Activated CD4-positive, alpha-beta T cell treated with anti-CD3 and anti-CD28 coated beads, Interleukin-2, Interleukin-4, amounts not matched to agents 100 ng/mL and 50 ng/mL, durations not matched to agents 16 hours and 8 hours (primary cell): ENCODE results near the gene MPST.
A peak's percentile ranks its signal among the peaks of the same experiment; 100 is the strongest.

ENCODE experiments used
- DNase-seq: peaks from one replicate; pipeline ENCODE4 v3.0.0-alpha.2; 2020; ENCODE audit warnings: low spot score

MPST gene

DNA sequence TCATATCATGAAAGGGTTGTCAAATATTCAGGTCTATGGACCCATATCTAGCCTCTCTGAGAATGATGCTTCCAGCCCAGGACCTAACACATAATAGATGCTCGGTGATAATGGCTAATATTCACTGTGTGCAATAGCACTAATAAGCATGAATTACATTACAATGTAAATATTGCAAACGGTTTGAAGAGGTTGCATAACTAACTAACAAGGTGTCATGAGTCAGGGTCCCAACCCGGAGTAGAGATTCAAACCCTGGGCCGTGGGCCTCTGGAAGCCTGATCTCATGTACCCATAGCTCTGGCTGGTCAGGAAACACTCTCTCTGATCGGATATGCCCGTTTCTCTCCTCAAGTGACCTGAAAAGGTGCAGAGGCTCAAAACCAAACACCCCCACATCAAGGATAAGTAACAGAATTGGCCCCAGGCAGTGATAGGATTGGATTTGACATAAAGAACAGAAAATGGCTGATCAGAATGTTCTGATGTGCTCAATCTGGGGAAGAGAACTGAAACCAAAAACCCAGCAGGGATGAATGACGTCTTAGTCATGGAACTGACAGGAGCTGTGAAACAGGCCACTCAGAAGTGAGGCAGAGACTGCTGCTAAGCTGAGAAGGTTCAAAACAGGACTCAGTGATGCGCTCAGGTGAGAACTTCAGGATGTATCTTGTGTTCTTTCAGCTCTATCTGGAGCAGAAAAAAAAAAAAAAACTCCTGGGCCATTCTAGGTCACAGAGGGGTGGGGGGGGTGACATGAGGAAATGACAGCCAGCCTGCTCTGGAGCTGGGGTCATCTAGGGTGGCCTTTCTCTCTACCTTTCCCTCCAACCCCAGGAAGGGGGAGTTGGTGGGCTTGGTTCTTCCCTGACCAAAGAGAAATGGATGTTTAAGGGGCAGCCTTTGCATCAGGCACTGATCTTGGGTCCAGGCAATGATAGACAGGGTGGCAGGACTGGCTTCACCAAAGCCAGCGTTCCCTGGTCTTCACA is 25.4 kb downstream of the MPST start:
- DNase-seq, result no peak

DNA sequence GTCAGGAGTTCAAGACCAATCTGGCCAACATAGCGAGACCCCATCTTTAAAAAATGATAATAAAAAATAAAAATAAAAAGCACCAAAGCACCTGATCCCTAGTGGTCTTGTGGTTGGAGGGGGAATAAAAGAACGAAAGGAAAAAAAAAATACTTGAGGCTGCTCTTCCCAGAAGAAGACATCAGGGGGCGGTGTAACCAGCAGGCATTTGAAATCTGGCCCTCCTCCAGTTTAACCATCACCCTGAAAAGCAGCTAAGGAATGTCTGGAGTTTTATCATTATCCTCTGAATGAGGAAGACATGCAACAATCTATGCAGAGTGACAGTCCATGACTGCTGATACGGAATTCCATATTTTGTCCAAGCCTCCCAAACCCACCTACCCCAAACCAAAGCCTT is 26.4 kb downstream of the MPST start:
- no peak for DNase-seq

DNA sequence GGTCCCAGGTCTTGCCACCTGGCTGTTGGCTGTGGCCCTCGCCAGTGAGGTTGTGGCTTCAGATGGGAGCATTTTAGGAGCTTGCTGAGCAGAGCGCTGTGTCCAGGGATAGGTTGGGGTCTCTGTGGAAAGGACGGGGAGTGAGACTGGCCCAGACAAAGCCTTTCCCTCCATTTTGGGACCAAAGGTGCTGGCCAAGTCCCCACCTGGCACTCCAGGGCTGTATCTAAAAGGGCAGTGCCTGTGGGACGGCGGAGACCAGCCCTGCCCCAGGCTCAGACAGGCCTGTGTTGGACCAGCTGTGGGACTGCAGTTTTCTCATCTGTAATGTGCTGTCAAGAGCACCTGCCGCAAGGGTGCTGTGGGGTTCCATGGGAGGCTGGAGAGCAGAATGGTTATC is 27.0 kb downstream of the MPST start:
- no peak for DNase-seq

DNA sequence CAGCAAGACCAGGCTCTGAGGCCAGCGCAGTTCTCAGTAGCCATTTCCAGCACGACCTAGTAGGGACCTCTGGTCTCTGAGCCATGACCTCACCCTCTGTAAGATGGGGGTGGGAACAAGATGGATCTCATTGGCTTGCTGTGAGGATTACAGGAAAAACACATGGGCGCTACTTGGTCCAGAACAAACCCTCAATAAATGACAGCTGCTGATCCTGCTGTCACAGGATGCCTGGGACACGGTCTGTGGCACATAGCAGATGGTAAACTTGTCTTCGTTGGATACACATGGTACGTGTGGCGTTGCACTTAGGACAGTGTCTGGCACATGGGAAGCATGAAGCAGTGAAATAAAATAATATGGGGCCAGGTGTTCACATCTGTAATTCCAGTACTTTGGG is 27.5 kb downstream of the MPST start:
- no peak for DNase-seq

DNA sequence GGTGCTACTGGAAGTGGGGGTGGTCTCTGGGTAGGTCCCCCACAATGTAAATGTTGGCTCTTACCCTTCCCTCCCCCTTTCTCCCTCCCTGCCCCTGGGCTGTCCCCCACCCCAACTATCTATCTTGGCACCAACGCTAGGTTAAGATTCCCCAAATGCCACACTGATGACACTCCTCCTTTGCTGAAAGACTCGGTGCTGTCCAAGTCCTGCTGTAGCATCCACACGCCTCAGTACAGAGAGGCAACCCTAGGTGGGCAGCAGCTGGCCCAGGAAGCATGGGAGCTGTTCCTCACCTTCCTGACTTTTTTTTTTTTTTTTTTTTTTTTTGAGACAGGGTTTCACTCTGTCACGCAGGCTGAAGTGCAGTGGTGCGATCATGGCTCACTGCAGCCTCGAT is 28.6 kb downstream of the MPST start:
- no peak for DNase-seq

DNA sequence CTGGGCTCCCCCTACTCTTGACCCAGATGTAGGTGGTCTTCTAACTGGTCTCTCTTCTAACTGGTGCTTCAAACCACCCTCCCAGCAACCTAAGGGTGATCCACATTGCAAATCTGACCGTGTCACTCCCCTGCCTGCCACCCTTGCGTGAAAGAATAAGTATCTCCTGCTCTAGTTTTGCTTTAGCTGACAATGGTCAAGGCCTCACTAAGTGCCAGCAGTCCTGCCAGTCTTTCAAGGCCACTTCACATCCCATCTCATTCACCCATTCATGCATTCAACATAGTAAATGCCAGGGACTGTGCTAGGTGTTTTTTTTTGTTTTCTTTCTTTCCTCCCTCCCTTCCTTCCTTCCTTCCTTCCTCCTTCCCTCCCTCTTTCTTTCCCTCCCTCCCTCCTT is 29.7 kb downstream of the MPST start:
- no peak for DNase-seq

DNA sequence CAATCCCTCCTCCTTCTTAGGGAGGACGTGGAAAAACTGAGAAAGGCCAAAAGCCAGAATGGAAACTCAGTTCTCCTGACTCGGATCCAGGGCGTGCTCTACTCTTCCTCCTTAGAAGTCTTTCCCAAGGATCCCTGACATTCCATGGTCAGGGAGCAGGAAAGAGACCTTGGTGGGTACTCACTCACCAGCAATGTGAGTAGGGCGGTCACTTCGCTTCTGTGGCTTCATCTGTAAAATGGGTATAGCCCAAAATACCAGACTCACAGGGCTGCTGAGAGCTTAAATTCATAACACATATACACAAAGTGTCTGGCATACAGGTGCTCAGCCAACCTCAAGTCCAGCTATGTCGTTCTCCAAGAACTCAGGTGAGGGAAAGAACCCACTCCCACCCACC is 31.4 kb downstream of the MPST start:
- no peak for DNase-seq

DNA sequence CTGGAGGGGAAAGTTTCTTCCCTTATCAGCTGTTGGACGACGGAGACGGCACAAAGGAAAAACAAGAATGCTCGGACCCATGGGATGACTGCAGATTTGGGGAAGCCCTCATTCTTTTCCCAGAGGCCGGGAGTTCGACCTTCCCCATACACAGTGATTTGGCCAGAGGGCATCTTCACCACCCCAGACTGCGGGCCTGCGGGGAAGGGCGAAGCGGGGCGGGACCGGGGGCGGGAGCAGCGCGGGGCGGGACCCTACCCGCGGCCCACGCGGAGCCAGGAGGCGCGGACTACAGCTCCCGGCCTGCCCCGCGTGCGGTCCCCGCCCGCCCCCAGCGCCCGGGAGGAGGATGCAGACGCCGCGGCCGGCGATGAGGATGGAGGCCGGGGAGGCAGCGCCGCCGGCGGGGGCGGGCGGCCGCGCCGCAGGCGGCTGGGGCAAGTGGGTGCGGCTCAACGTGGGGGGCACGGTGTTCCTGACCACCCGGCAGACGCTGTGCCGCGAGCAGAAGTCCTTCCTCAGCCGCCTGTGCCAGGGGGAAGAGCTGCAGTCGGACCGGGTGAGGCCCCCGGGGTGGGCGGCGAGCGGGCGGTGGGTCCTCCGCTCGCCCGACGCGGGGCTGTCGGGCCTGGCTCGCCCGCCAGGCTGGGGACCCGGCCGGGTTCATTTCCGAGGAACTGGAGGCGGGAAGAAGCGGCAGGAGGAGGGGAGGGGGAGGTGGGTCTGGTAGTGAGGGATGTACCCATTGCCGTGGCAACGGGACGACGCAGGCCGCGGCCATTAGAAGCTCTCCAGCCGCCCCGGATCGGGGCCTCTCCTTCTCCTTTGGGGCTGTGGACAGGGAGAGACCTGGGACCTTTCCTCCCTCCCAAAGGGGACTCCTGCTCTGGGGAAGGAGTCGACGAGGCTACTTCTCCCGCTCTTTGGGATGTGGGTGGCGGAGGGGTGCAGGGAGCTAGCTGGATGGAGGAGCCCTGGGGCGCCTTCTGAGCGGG is 32.1 kb downstream of the MPST start, which contains the start of gene KCTD17:
Gene KCTD17, plus strand, starts transcription at position 352 of the 995 bp plus-strand sequence. Its CDS starts 19 bp downstream, at position 371.
- DNase-seq, result peak; percentile 79

DNA sequence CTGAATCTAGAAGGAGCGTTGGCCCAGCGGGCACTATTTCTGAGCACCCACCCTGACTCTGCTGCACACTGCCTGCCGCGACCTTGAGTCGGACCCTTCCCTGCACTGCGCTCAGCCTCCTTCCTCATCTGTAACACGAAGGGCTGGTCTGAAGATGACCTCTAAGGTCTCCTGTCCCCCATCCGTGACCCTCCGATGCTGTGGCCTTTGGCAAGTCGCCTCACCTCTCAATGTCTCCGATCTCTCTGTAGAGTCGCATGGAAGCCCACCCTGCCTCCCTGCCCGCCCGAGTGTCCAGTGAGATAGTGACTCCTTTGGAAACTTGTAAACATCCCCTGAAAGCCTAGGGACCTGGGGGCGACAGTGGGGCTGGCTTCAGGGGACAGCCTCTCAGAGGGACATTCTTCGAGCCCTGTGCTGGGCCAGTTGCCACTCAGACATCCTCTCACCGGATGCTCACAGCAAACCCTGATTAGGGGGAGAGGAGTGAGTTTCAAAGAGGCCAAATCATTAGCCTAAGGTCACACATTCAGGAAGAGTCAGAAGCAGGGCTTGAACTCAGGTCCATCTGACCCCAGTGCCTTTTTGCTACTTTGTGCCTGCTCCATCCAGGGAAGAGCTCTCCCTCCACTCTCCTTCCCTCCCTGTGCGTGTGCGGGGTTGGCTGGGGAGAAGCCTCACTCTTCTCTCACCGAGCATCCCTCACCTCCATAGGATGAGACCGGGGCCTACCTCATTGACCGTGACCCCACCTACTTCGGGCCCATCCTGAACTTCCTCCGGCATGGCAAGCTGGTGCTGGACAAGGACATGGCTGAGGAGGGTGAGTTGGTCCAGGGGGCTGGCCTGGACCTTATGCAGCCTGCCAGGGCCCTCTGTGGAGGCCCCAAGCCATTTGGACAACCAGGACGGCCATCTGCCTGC is 33.1 kb downstream of the MPST start:
- DNase-seq, result no peak

DNA sequence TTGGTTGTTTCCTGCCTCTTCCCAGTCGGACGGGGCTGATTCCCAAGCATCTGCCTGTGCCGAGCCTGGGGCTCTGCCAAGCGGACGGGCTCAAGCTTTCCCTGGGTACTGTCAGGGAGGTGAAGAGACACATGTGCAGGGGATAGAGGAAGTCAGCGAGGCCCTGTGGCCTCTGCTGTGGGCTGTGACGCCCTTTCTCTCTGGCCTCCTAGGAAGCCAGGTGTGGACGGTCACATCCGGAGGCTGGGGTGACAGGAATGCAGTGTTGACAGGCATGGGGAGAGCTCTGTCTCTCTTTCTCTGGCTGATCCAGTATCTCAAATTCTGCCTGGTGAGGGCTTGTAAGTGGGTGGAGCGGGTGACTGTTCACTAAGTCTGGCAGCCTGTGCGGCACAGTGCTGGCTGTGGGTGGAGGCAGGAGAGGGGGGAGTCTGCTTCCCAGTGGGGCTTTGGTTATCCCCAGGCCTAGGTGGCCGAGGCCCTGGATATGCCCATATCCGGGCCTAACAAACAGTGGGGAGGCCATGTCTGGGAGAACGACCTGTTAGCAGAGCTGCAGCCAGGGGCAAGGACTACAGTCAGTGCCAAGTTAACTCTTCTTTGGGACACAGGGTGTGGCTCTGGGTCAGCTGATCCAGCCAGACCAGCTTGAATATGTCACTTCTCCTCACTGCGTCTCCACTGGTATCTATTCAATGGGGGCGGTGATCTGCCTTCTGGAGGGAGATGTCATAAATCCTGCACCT is 33.9 kb downstream of the MPST start:
- DNase-seq, result no peak

DNA sequence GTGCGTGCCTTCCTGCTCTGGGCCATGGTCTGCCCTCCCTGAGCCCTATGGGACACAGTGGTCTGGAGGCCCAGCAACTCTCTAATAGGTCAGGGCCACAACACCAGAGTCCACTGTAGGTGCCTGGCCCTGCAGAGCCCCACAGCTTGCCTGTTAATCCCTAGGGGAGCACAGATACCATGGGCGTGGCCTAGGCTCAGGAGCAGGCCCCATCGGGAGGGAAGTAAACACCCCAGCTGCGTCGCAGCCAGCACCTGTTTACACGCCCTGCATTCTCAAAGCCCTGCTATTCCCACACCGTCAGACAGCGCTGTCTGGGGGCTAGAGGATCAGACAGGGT is 34.5 kb downstream of the MPST start:
- DNase-seq, result no peak

DNA sequence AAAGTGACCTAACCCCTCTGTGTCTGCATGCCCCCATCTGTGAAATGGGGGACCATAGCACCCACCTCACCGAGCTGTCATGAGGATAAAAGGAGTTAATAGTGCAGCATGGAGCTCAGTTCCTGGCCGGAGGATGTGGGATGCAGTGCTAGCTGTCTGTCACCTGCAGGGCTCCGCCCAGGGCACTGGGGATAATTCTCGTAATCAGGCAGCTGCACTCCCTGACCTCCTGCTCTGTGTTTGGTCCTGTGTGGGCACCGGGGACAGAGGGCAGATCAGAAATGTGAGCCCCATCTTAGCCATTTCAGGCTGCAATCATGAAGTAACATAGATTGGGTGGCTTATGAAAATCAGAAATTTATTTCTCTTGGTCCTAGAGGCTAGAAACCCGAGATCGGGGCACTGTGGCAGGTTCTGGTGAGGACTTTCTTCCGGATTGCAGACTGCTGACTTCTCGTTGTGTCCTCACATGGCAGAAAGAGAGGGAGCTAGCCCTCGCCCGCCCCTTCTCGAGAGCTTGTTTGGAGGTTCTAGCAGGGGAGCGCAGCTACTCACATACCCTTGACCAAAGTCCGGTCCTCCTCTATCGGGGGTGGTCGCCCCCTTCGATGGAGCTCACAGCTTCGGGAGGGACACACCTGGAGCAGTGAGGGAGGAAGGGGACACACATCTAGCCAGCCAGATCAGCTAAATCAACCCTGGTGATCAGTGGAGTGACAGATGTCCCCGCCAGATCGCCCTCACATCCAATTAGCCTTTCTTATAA is 35.2 kb downstream of the MPST start:
- DNase-seq, result no peak

DNA sequence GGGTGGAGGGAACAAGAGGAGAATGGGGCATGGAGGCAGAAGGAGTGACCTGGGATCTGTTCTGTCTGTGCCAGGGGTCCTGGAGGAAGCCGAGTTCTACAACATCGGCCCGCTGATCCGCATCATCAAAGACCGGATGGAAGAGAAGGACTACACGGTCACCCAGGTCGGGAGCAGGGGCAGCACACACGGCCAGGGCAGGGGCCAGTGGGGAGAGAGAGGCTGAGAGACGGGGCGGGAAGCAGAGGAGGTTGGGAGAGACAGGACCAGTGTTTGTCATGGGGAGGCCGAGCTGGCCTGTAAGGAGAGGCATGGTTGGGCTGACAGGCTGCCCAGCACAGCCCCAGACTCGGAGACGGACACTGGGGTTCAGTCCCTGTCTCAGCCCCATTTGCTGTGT is 36.7 kb downstream of the MPST start:
- DNase-seq, result no peak

DNA sequence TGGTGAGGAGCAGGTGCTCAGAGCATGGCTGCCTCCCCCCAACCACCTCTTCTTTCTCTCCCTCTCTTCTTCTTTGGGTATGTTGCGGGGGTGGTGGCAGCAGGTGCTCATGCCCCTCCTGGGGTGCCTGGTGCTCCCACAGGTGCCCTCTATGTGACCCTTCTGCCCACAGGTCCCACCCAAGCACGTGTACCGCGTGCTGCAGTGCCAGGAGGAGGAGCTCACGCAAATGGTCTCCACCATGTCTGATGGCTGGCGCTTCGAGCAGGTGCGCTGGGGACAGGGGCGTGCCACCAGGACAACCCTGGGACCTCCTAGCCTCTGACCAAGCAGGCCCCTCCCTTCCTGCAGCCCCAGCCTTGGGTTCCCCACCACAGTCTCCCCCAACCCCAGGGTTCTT is 37.7 kb downstream of the MPST start:
- DNase-seq, result no peak

DNA sequence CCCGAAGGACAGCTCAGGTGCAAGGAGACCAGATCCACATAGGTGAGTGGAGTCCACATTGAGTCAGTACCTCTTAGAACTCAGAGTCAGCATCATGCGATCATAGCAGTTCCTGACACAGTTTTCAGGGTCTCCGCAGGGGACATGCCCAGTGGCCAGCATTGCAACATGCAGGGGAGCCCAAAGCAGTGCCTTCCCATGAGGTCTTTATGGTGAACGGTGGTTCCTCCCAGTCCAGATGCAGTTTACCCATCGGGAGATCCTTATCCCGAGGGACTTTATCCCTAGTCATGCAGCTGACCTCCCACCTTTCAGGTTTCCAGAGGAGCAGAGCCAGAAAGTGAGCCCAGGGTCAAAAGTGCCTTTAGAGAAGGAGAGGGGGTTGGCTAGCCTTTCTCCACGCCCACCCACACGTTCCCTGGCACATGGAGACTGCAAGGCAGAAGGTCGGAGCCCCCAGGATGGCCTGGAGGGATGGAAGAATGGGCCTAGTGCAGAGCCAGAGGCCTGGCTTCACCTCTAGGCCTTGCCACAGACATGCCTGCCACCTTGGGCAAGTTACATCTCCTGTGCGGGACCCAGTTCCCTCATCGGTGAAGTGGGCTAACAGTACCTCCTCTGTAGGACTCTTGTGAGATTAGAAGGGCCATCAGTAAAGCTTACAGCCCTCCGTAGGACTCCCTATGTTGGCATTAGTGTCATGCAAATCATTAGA is 38.4 kb downstream of the MPST start:
- no peak for DNase-seq

DNA sequence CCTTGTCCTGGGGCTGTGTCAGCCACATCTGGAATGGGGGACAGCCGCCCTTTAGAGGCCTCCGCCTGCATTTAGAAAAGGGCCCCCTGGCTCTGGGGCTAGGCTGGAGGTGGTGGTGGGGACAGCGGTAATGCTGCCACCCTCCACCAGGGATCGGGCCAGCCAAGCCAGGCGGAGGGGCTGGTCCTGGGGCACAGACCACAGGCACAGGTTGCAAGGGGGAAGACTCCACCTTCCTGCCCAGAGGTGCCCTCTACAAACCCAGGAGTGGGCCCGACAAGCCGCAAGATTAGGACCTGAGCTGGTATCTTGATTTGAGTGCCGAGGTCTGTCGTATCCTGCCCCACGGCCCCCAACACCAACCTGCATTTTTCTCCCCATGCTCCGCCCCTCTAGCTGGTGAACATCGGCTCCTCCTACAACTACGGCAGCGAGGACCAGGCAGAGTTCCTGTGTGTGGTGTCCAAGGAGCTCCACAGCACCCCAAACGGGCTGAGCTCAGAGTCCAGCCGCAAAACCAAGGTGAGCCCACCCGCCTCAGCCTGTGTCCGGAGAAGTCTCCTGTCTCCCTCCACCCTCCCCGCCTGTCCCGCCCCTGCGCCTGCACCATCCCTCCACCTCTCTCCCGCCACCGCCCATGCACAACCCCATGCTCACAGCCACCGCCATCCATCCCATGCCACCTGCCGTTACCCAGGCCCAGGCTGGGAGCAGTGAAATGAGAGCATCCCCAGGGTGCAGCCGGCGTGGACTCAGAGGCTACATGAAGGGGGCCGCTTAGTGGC is 39.6 kb downstream of the MPST start:
- no peak for DNase-seq

DNA sequence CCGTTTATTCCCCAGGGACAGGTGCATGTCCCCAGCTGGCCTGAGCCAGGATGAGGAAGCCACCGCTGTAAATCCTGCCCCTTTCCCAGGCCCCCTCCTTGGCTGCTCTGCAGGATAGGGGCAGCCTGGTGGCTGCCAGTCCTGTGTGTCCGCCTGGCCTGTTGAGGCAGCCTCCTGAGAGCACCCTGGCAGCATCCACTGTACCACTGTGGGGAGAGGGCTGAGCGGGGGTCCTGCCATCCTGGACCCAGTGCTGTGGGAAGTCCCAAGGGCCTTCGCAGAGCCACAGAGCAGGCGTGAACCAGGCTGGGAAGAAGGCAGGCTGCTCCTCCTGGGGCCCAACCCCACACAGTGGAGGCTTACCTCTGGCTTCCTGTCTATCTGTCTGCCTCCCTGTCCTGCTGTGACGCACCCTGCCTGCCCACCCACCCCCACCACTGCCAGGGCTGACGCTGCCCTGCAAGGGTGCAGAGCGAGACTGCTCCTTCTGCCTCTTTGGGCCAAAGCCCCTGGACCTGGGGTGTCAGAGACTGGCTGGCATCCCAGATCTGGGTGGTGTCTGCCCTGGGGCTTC is 40.4 kb downstream of the MPST start:
- no peak for DNase-seq
